ENCODE data around the gene ADGRA1. TPM values are rescaled to one million over a fixed set of nuclear protein-coding genes. Genes with fewer than 3 reads are reported as not detected.

ADGRA1 gene
- total and polyA plus RNA-seq, 2 experiments from 2014 or later, result 0.23 to 0.52 TPM

- H3K9me3 Mint-ChIP-seq, result no peaks in the 10 kb centered on the region
- Histone ChIP-seq H3K9me2 (ENCODE audit: insufficient read depth) (no peaks in the 10 kb centered on the region), H3F3A (replicated peaks; ENCODE audit: low read depth) (no peaks in the 10 kb centered on the region), H3K4me2 (no peak overlapping the region), H3K27ac (ENCODE audit: low read depth) (no peak overlapping the region), H3K27me3 (ENCODE audit: insufficient read depth) (no peaks in the 10 kb centered on the region), H2AFZ (no peak overlapping the region), H3K79me2 (replicated peaks; ENCODE audit: insufficient read depth) (no peaks in the 10 kb centered on the region), H4K20me1 (replicated peaks; ENCODE audit: insufficient read depth) (no peaks in the 10 kb centered on the region), H3K4me3 (no peak overlapping the region), H3K4me1 (ENCODE audit: insufficient read depth) (no peaks in the 10 kb centered on the region), H3K36me3 (ENCODE audit: insufficient read depth) (no peaks in the 10 kb centered on the region)
- no peaks in the 10 kb centered on the region for H3K4me1 Mint-ChIP-seq
- DNase-seq (ENCODE audit: low spot score) (peak; percentile 46), ATAC-seq (peak; percentile 94)
- no peaks in the 10 kb centered on the region for H3K27me3 Mint-ChIP-seq (ENCODE audit: insufficient read depth, low read depth, poor library complexity)
- TF ChIP-seq, protein P1, sequence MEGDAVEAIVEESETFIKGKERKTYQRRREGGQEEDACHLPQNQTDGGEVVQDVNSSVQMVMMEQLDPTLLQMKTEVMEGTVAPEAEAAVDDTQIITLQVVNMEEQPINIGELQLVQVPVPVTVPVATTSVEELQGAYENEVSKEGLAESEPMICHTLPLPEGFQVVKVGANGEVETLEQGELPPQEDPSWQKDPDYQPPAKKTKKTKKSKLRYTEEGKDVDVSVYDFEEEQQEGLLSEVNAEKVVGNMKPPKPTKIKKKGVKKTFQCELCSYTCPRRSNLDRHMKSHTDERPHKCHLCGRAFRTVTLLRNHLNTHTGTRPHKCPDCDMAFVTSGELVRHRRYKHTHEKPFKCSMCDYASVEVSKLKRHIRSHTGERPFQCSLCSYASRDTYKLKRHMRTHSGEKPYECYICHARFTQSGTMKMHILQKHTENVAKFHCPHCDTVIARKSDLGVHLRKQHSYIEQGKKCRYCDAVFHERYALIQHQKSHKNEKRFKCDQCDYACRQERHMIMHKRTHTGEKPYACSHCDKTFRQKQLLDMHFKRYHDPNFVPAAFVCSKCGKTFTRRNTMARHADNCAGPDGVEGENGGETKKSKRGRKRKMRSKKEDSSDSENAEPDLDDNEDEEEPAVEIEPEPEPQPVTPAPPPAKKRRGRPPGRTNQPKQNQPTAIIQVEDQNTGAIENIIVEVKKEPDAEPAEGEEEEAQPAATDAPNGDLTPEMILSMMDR (conservative IDR thresholded peaks at IDR 0.05; ENCODE audit: low read depth in 2 of 2), result peak in 1 of 2 experiments; percentile 16; a peak in 2 of 4 replicates
- TF ChIP-seq POLR2AphosphoS5 (IDR thresholded peaks at IDR 0.05; ENCODE audit: low read depth), result no peak
- no peak for TF ChIP-seq CREB1 (CRISPR knock-in tag; IDR thresholded peaks at IDR 0.05; ENCODE audit: low read depth)
- TF ChIP-seq, protein P2, sequence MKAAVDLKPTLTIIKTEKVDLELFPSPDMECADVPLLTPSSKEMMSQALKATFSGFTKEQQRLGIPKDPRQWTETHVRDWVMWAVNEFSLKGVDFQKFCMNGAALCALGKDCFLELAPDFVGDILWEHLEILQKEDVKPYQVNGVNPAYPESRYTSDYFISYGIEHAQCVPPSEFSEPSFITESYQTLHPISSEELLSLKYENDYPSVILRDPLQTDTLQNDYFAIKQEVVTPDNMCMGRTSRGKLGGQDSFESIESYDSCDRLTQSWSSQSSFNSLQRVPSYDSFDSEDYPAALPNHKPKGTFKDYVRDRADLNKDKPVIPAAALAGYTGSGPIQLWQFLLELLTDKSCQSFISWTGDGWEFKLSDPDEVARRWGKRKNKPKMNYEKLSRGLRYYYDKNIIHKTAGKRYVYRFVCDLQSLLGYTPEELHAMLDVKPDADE (IDR thresholded peaks at IDR 0.05), result no peak
- no peak for TF ChIP-seq ZNF114 (CRISPR knock-in tag; IDR thresholded peaks at IDR 0.05)
- no peak for TF ChIP-seq EZH2phosphoT487 (IDR thresholded peaks at IDR 0.05; ENCODE audit: unreplicated experiment)
- no peak for TF ChIP-seq JUNB (IDR thresholded peaks at IDR 0.05; ENCODE audit: unreplicated experiment)
- H3K4me3 Mint-ChIP-seq, result no peak overlapping the region
- no peaks in the 10 kb centered on the region for H3K36me3 Mint-ChIP-seq (ENCODE audit: low read depth)
- no peak overlapping the region for H3K27ac Mint-ChIP-seq
These were observed 48.5 kb upstream of the ADGRA1 start for GRCh38 chr10:133039107-133039802.

DNA sequence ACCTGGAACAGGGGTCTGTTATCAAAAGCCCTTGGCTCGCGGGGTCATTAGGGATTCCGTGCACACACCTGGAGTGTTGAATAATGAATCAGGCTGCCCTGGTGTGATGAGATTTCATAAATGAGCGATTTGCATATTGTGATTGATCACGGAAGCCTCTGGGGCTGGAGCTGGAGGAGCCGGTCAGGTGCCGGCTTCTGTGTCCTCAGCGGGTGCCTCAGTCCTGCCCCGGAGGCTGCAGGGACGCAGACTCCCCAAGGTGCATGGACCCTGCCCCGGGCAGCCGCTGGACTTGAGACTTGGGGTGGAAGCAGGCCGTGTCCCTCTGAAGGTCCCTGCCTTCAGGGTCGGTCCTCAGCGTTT lies 47.9 kb upstream of the ADGRA1 start:
- H3K27me3 Mint-ChIP-seq (ENCODE audit: insufficient read depth, low read depth, poor library complexity), result no peaks in the 10 kb centered on the region
- H3K36me3 Mint-ChIP-seq (ENCODE audit: low read depth), result no peaks in the 10 kb centered on the region
- no peaks in the 10 kb centered on the region for H4K20me1 ChIP-seq (replicated peaks; ENCODE audit: insufficient read depth)
- no peak overlapping the region for H3K27ac ChIP-seq (ENCODE audit: low read depth)
- no peak overlapping the region for H3K27ac Mint-ChIP-seq
- no peaks in the 10 kb centered on the region for H3K9me3 Mint-ChIP-seq
- no peaks in the 10 kb centered on the region for H3K9me2 ChIP-seq (ENCODE audit: insufficient read depth)
- H3K4me3 Mint-ChIP-seq, result no peak overlapping the region
- DNase-seq (ENCODE audit: low spot score) (no peak), ATAC-seq (no peak)
- no peak overlapping the region for H3K4me3 ChIP-seq
- H3K27me3 ChIP-seq (ENCODE audit: insufficient read depth), result no peaks in the 10 kb centered on the region
- no peaks in the 10 kb centered on the region for H3F3A ChIP-seq (replicated peaks; ENCODE audit: low read depth)
- no peak overlapping the region for H2AFZ ChIP-seq
- no peaks in the 10 kb centered on the region for H3K4me1 ChIP-seq (ENCODE audit: insufficient read depth)
- no peak overlapping the region for H3K4me2 ChIP-seq
- H3K79me2 ChIP-seq (replicated peaks; ENCODE audit: insufficient read depth), result no peaks in the 10 kb centered on the region
- no peaks in the 10 kb centered on the region for H3K4me1 Mint-ChIP-seq
- no peaks in the 10 kb centered on the region for H3K36me3 ChIP-seq (ENCODE audit: insufficient read depth)
- TF ChIP-seq NANOG (IDR thresholded peaks at IDR 0.05; ENCODE audit: borderline replicate concordance), result no peak
- TF ChIP-seq, protein P3, sequence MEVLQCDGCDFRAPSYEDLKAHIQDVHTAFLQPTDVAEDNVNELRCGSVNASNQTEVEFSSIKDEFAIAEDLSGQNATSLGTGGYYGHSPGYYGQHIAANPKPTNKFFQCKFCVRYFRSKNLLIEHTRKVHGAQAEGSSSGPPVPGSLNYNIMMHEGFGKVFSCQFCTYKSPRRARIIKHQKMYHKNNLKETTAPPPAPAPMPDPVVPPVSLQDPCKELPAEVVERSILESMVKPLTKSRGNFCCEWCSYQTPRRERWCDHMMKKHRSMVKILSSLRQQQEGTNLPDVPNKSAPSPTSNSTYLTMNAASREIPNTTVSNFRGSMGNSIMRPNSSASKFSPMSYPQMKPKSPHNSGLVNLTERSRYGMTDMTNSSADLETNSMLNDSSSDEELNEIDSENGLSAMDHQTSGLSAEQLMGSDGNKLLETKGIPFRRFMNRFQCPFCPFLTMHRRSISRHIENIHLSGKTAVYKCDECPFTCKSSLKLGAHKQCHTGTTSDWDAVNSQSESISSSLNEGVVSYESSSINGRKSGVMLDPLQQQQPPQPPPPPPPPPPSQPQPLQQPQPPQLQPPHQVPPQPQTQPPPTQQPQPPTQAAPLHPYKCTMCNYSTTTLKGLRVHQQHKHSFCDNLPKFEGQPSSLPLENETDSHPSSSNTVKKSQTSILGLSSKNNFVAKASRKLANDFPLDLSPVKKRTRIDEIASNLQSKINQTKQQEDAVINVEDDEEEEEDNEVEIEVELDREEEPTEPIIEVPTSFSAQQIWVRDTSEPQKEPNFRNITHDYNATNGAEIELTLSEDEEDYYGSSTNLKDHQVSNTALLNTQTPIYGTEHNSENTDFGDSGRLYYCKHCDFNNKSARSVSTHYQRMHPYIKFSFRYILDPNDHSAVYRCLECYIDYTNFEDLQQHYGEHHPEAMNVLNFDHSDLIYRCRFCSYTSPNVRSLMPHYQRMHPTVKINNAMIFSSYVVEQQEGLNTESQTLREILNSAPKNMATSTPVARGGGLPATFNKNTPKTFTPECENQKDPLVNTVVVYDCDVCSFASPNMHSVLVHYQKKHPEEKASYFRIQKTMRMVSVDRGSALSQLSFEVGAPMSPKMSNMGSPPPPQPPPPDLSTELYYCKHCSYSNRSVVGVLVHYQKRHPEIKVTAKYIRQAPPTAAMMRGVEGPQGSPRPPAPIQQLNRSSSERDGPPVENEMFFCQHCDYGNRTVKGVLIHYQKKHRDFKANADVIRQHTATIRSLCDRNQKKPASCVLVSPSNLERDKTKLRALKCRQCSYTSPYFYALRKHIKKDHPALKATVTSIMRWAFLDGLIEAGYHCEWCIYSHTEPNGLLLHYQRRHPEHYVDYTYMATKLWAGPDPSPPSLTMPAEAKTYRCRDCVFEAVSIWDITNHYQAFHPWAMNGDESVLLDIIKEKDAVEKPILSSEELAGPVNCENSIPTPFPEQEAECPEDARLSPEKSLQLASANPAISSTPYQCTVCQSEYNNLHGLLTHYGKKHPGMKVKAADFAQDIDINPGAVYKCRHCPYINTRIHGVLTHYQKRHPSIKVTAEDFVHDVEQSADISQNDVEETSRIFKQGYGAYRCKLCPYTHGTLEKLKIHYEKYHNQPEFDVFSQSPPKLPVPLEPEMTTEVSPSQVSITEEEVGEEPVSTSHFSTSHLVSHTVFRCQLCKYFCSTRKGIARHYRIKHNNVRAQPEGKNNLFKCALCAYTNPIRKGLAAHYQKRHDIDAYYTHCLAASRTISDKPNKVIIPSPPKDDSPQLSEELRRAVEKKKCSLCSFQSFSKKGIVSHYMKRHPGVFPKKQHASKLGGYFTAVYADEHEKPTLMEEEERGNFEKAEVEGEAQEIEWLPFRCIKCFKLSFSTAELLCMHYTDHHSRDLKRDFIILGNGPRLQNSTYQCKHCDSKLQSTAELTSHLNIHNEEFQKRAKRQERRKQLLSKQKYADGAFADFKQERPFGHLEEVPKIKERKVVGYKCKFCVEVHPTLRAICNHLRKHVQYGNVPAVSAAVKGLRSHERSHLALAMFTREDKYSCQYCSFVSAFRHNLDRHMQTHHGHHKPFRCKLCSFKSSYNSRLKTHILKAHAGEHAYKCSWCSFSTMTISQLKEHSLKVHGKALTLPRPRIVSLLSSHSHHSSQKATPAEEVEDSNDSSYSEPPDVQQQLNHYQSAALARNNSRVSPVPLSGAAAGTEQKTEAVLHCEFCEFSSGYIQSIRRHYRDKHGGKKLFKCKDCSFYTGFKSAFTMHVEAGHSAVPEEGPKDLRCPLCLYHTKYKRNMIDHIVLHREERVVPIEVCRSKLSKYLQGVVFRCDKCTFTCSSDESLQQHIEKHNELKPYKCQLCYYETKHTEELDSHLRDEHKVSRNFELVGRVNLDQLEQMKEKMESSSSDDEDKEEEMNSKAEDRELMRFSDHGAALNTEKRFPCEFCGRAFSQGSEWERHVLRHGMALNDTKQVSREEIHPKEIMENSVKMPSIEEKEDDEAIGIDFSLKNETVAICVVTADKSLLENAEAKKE (CRISPR knock-in tag; IDR thresholded peaks at IDR 0.05), result no peak
- TF ChIP-seq JUNB (IDR thresholded peaks at IDR 0.05; ENCODE audit: unreplicated experiment), result no peak
